Neural progenitor cell (in vitro differentiated cells): ENCODE measurements around the gene POP7.

Experiments
- CTCF ChIP-seq: fragments of 200-600 bp; sonication (generic); IDR thresholded peaks from 2 replicates; pipeline ENCODE4 v1.5.1; 2017; ENCODE audit warnings: antibody characterized with exemption, mild to moderate bottlenecking
- EZH2 ChIP-seq: fragments of 200-600 bp; sonication (generic); IDR thresholded peaks from 2 replicates; pipeline ENCODE4 v1.6.1; 2017; ENCODE audit warnings: antibody characterized with exemption, mild to moderate bottlenecking, moderate library complexity

- TF ChIP-seq CTCF, result no peak
- no peak for TF ChIP-seq EZH2
These were observed 34.3 kb upstream of the POP7 start for GRCh38 chr7:100671353-100672327.
